Fibroblast of mammary gland (primary cell): ENCODE results near the gene ISG20L2.
"Not testable (repeated sequence)": the region's sequence is repeated elsewhere in the genome, so short reads cannot be mapped to it uniquely, and the experiment has no call there.

Experiments used
- DNase-seq: peaks from one replicate; pipeline ENCODE4 v3.0.0-alpha.2; 2010; ENCODE audit warnings: low read depth
- H3K4me3 ChIP-seq: 2 replicates; pipeline ENCODE4 v1.5.1; 2011; ENCODE audit warnings: low read depth, mild to moderate bottlenecking, low read length, moderate library complexity; ENCODE audit not compliant: control insufficient read depth
- CTCF ChIP-seq: conservative IDR thresholded peaks from 2 replicates; pipeline ENCODE4 v1.5.1; 2011; ENCODE audit warnings: low read depth, low read length, inconsistent platforms; ENCODE audit not compliant: control insufficient read depth, insufficient read depth

Gene ISG20L2

DNA sequence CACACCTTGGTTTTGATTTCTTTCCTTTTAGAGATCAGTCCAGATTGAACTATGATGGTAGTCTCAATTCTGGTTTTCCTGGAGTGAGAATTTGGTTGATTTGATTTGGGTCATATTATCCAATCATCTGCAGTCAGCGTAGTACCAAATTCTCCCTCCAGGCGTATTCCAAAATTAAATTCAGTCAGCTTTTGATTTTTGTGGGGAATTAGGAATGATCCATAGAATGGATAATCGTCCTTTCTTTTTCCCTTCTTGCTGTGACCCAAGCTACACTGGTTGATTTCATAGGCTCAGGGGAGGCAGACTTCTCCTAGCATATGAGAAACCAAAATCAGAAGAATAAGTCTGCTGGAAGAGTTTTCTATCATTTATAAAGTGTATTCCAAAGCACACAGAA lies 43.7 kb upstream of the ISG20L2 start:
- no peak for TF ChIP-seq CTCF
- no peak overlapping the region for H3K4me3 ChIP-seq
- DNase-seq, result no peak

DNA sequence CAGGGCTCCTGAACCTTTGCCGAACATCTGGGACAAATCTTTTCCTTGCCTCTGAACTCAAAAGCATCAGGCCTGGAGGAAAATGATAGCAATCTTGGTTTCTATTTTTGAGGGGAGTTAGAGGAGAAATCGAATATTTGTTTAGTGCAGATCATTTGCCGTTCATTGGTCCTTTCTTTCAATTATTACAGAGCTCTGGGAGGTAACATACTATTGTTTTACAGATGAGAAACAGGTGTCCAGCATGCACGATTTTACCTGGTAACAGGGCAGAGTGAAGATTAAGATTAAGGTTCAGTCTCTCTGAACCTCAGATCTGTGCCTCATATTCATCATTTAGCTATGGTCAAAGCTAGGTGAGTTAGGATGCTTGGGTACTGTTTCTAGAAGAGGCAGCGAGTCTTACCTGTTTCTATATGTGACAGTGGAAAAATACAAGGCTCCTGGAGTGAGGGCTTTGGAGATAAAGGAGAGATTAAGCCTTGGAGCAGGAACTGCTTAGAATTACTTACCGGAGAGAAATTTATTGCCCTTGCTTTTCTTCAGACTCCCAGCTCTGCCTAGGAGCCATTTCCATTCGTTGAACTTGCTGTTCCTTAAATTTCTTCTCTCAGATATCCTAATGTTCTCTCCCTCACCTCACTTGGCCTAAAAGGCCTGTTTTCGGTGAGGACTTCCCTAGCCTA lies 40.2 kb upstream of the ISG20L2 start:
- no peak for TF ChIP-seq CTCF
- H3K4me3 ChIP-seq, result peak overlapping the region; percentile 91
- DNase-seq, result no peak

- DNase-seq, result no peak
- no peak for TF ChIP-seq CTCF
- H3K4me3 ChIP-seq, result peak overlapping the region; percentile 91
These were observed 39.5 kb upstream of the ISG20L2 start for GRCh38 chr1:156767879-156768604.

- TF ChIP-seq CTCF, result no peak
- peak; percentile 100 for DNase-seq
- H3K4me3 ChIP-seq, result peak within 1 kb of the TSS; percentile 91
These were observed 38.7 kb upstream of the ISG20L2 start, which contains the start of gene PRCC for GRCh38 chr1:156767101-156767878. Gene PRCC (plus strand): TSS chr1:156767535. CDS start chr1:156767772, 237 bp downstream.

DNA sequence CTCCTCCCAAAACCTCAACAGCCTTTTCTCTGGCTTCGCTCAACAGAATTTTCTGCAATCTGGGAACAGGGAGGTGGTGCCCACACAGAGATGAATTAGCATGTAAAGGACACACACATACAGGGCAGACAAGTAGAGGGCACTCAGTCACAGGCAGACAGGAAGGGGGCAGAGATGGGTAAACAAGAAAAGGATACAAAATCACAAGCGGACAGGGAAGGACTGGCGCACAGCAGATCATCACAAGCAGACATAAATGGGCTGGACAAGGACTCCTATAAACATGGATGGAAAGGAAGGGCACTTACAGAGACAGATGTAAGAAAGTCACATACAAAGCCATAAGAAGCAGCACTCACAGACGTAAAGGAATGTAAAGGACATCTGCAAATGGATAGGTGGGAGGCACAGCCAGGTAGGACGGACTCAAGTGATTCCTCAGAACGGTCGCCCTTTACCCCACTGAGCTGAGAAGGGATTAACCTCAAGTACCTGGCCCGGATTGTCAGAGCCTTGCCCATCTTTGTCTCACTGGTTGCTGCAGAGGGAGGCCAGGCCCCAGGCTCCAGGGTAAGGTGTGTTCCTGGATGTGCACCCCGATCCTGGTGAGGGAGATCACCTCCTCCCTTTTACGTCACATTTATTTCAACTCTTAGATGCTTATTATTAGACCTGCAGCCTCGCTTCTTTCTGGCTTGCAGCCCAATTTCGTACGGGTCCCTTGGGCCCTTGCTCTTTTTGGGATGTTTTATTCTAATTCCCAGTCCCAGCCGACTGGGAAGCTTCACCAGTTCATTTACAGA lies 37.9 kb upstream of the ISG20L2 start:
- no peak for TF ChIP-seq CTCF
- peak overlapping the region; percentile 91 for H3K4me3 ChIP-seq
- DNase-seq, result no peak

GRCh38 chr1:156765666-156766065 lies 37.1 kb upstream of the ISG20L2 start:
- H3K4me3 ChIP-seq, result no peak overlapping the region
- no peak for TF ChIP-seq CTCF
- no peak for DNase-seq

DNA sequence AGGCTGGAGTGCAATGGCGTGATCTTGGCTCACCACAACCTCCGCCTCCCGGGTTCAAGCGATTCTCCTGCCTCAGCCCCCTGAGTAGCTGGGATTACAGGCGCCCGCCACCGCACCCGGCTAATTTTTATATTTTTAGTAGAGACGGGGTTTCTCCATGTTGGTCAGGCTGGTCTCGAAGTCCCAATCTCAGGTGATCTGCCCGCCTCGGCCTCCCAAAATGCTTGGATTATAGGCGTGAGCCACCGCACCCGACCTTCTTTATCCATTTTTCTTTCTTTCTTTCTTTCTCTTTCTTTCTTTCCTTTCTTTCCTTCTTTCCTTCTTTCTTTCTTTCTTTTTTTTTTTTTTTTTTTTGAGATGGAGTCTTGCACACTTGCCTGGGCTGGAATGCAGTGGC lies 36.6 kb upstream of the ISG20L2 start:
- DNase-seq, H3K4me3 ChIP-seq: not testable (repeated sequence)
